CD4-positive, alpha-beta T cell (primary cell): Measurements from ENCODE around the gene COQ7. TPM values are rescaled to one million over a fixed set of nuclear protein-coding genes. Genes with fewer than 3 reads are reported as not detected.

ENCODE experiments used
- ATAC-seq: fragments of 200-7000 bp; cut with Tn5 transposase; one replicate; pipeline ENCODE4 v1.10.0; 2022; ENCODE audit warnings: mild to moderate bottlenecking; ENCODE audit not compliant: poor library complexity
- CTCF ChIA-PET: fragments of 350-600 bp; sonication (Branson Sonifier 250); formaldehyde crosslinking; loops from one replicate; lab custom pipeline; 2021; ENCODE audit warnings: antibody characterized with exemption, inconsistent platforms; lab: Charles Lee
- POLR2A ChIA-PET: fragments of 350-600 bp; sonication (Branson Sonifier 250); formaldehyde crosslinking; loops from one replicate; lab custom pipeline; 2021; ENCODE audit warnings: antibody characterized with exemption, inconsistent platforms; lab: Charles Lee
- DNase-seq, 14 experiments: peaks; one replicate each; pipeline ENCODE4 v3.0.0-alpha.2; 2013 to 2020; ENCODE audit warnings: mixed read lengths in 2 of 14
- H3K27ac ChIP-seq, 2 donors: one replicate each; pipeline versions ENCODE4 v1.5.1 to v1.7.0; 2013; ENCODE audit warnings: low read length in 2 of 2, low read depth in 1 of 2, mild to moderate bottlenecking in 1 of 2
- H3K27me3 ChIP-seq, 2 experiments: 1 replicate in 1 of 2; 2 replicates in 1 of 2; pipeline versions ENCODE4 v1.6.1 to v1.7.0; 2013; ENCODE audit warnings: low read length in 2 of 2, control low read depth in 1 of 2, mild to moderate bottlenecking in 1 of 2, moderate library complexity in 1 of 2; ENCODE audit not compliant: insufficient read depth in 2 of 2, control insufficient read depth in 1 of 2
- H3K36me3 ChIP-seq: one replicate; pipeline ENCODE4 v1.6.1; 2013; ENCODE audit warnings: low read length, control low read depth; ENCODE audit not compliant: insufficient read depth
- H3K4me1 ChIP-seq: one replicate; pipeline ENCODE4 v1.6.1; 2013; ENCODE audit warnings: low read length, control low read depth; ENCODE audit not compliant: insufficient read depth
- H3K4me3 ChIP-seq: one replicate; pipeline ENCODE4 v1.5.1; 2013; ENCODE audit warnings: mild to moderate bottlenecking, low read length, moderate library complexity
- H3K9me3 ChIP-seq, 2 experiments: 1 replicate in 1 of 2; 2 replicates in 1 of 2; pipeline versions ENCODE4 v1.6.1 to v1.7.0; 2013; ENCODE audit warnings: low read length in 2 of 2, mild to moderate bottlenecking in 2 of 2, control low read depth in 1 of 2, moderate library complexity in 1 of 2; ENCODE audit not compliant: control insufficient read depth in 1 of 2, insufficient read depth in 1 of 2
- H3K27ac Mint-ChIP-seq: one replicate; pipeline ENCODE4 v1.8.0; 2020; ENCODE audit warnings: mixed read lengths
- H3K27me3 Mint-ChIP-seq: one replicate; pipeline ENCODE4 v1.8.0; 2021; ENCODE audit warnings: mixed read lengths
- H3K36me3 Mint-ChIP-seq: one replicate; pipeline ENCODE4 v1.8.0; 2021; ENCODE audit warnings: low read depth, mixed read lengths
- H3K4me1 Mint-ChIP-seq: one replicate; pipeline ENCODE4 v1.8.0; 2021; ENCODE audit warnings: low read depth, mixed read lengths
- H3K4me3 Mint-ChIP-seq: one replicate; pipeline ENCODE4 v1.8.0; 2020; ENCODE audit warnings: mild to moderate bottlenecking, mixed read lengths
- H3K9me3 Mint-ChIP-seq: one replicate; pipeline ENCODE4 v1.8.0; 2020; ENCODE audit warnings: mixed read lengths
- intact Hi-C, 2 experiments: fragments of 100-400 bp; cut with DNase I in 1 of 2; cut with micrococcal nuclease in 1 of 2; formaldehyde crosslinking; loops; one replicate each; pipeline versions ENCODE4 v1.15.1 to v1.9.0; 2023 to 2025; cut with DNase I, micrococcal nuclease
- total RNA-seq, 174 experiments: library from RNA in 2 of 174; stranded (reverse) in 2 of 174; gene quantifications; one replicate each; pipeline ENCODE4 v1.2.3 and lab custom pipeline; 2021 to 2026
- TF ChIP-seq, protein P1 (sequence below): fragments of 200-600 bp; IDR thresholded peaks from one replicate; pipeline ENCODE4 v1.8.0; 2022; ENCODE audit warnings: antibody characterized with exemption, mild to moderate bottlenecking

The COQ7 gene
- total RNA-seq, 2 experiments from 2014 or later = 7.9 to 9.1 TPM

DNA sequence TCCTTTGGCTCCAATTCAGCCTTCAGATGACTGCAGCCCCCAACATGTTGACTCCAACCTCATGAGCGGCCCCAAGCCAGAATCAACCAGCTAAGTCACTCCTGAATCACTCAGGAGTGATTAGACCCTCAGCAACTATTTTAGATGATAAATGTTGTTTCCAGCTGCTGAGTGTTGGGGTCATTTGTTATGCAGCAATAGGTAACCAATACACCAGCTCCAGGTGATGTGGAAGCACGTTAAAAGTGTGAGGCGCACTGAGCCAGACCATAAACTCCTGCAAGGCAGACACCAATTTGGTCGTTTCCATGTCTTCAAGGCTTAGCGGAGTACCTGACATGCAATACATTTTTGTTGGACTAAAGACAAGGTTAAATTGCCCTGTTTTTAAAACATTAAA is 17.5 kb downstream of the COQ7 start:
- intact Hi-C loops = loop anchor here (5.0 to 10.0 kb wide), 2 partner anchors 802 to 1300 kb away; no protein-coding TSS in a partner anchor
- H3K27me3 Mint-ChIP-seq = peaks cover 7% of the 10 kb centered on the region

GRCh38 chr16:19085679-19086200 is 18.3 kb downstream of the COQ7 start:
- Mint-ChIP-seq H3K9me3 (no peaks in the 10 kb centered on the region), H3K36me3 (peaks cover 17% of the 10 kb centered on the region), H3K4me1 (peaks cover 6% of the 10 kb centered on the region), H3K27me3 (peaks cover 8% of the 10 kb centered on the region), H3K4me3 (no peak overlapping the region), H3K27ac (no peak overlapping the region)
- peaks cover 0 to 10% of the 10 kb centered on the region in 2 experiments for H3K27me3 ChIP-seq
- peaks cover 10% of the 10 kb centered on the region for H3K4me1 ChIP-seq
- H3K27ac ChIP-seq = no peak overlapping the region
- H3K4me3 ChIP-seq = no peak overlapping the region
- ChIA-PET CTCF (interaction anchor here (1.0 to 3.7 kb wide), 4 partner anchors 13 to 800 kb away, joined by 3 to 28 read pairs (median 4); no protein-coding TSS in a partner anchor), POLR2A (interaction anchor here (1.4 kb wide), 1 partner anchor 18 kb away, joined by 4 read pairs; the partner anchor contains the start of gene COQ7)
- peaks cover 3% of the 10 kb centered on the region for H3K36me3 ChIP-seq
- TF ChIP-seq, protein P1, sequence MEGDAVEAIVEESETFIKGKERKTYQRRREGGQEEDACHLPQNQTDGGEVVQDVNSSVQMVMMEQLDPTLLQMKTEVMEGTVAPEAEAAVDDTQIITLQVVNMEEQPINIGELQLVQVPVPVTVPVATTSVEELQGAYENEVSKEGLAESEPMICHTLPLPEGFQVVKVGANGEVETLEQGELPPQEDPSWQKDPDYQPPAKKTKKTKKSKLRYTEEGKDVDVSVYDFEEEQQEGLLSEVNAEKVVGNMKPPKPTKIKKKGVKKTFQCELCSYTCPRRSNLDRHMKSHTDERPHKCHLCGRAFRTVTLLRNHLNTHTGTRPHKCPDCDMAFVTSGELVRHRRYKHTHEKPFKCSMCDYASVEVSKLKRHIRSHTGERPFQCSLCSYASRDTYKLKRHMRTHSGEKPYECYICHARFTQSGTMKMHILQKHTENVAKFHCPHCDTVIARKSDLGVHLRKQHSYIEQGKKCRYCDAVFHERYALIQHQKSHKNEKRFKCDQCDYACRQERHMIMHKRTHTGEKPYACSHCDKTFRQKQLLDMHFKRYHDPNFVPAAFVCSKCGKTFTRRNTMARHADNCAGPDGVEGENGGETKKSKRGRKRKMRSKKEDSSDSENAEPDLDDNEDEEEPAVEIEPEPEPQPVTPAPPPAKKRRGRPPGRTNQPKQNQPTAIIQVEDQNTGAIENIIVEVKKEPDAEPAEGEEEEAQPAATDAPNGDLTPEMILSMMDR = no peak
- no peak for ATAC-seq
- H3K9me3 ChIP-seq = no peaks in the 10 kb centered on the region
- intact Hi-C loops = loop anchor here (1.0 to 10.0 kb wide), 3 partner anchors 417 to 1299 kb away; no protein-coding TSS in a partner anchor
- DNase-seq = no peak

More for the DNA sequence above, 17.5 kb downstream of the COQ7 start:
- Mint-ChIP-seq H3K9me3 (no peaks in the 10 kb centered on the region), H3K36me3 (peaks cover 21% of the 10 kb centered on the region), H3K4me1 (peaks cover 6% of the 10 kb centered on the region), H3K4me3 (no peak overlapping the region), H3K27ac (no peak overlapping the region)
- ChIA-PET POLR2A (interaction anchor here (1.4 kb wide), 1 partner anchor 18 kb away, joined by 4 read pairs; the partner anchor contains the start of gene COQ7), CTCF (interaction anchor here (3.7 kb wide), 1 partner anchor 418 kb away, joined by 28 read pairs; no protein-coding TSS in a partner anchor)
- Histone ChIP-seq H3K4me3 (no peak overlapping the region), H3K27ac (no peak overlapping the region), H3K36me3 (peaks cover 4% of the 10 kb centered on the region), H3K27me3 (peaks cover 0 to 10% of the 10 kb centered on the region in 2 experiments), H3K4me1 (peaks cover 10% of the 10 kb centered on the region), H3K9me3 (no peaks in the 10 kb centered on the region)
- TF ChIP-seq, protein P1 = no peak
- no peak for ATAC-seq
- no peak for DNase-seq

DNA sequence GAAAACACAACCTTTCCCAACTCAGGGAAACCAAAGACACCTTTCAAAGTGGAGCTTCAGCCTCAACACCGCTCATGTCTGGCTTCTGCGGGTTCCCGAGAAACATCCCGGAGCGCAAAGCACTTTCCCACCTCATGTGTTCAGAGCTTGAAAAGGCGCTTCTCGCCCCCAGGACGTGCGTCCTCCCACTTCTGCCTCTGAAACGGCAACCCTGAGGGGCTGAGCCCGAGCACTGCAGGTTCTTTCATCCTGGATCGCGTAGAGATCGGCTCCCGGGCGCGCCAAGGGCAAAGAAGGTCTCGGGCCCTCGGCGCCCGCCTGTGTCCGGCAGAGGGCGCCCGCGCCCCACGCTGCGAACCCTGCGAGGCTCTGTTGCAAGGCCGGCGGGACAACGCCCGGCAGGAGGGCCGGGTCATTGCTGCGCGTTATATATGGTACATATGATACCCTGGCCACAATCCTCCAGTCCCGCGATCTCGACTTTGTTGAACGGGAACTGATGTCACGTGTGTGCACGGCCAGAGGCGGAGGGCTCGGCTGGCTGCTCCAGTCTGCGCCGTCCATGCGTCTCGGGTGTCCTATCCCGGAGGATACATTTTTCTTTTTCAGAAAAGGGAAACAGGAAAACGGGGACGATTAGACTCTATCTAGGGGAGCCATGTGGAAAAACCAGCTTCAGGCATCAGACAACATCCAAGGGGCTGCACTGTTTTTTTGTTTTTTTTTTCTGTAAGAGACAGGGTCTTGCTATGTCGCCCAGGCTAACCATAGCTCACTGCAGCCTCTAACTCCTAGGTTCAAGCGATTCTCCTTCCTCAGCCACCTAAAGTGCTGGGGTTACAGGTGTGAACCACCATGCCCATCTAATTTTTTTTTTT is 19.1 kb downstream of the COQ7 start:
- Mint-ChIP-seq H3K4me3 (peak overlapping the region; percentile 34), H3K9me3 (no peaks in the 10 kb centered on the region), H3K36me3 (peaks cover 9% of the 10 kb centered on the region), H3K4me1 (peaks cover 6% of the 10 kb centered on the region), H3K27me3 (peaks cover 12% of the 10 kb centered on the region), H3K27ac (no peak overlapping the region)
- Histone ChIP-seq H3K27me3 (peaks cover 0 to 10% of the 10 kb centered on the region in 2 experiments), H3K36me3 (no peaks in the 10 kb centered on the region), H3K9me3 (no peaks in the 10 kb centered on the region), H3K4me1 (peaks cover 10% of the 10 kb centered on the region), H3K27ac (no peak overlapping the region), H3K4me3 (peak overlapping the region; percentile 46)
- TF ChIP-seq, protein P1 = peak; percentile 99
- CTCF ChIA-PET = interaction anchor here (0.9 to 3.7 kb wide), 7 partner anchors 14 to 799 kb away, joined by 3 to 28 read pairs (median 4); partner anchors contain the start of gene COQ7
- peak; percentile 58 to 88 (median 70) for DNase-seq
- POLR2A ChIA-PET = interaction anchor here (1.4 kb wide), 1 partner anchor 19 kb away, joined by 4 read pairs; the partner anchor contains the start of gene COQ7
- peak; percentile 95 for ATAC-seq
- intact Hi-C loops = loop anchor here (1.0 to 10.0 kb wide), 3 partner anchors 416 to 1298 kb away; no protein-coding TSS in a partner anchor
